GM21526 (cell line): ENCODE data around the gene FUS.
A peak's percentile ranks its signal among the peaks of the same experiment; 100 is the strongest.
"Not testable (repeated sequence)": the region's sequence is repeated elsewhere in the genome, so short reads cannot be mapped to it uniquely, and the experiment has no call there.

Source experiments
- ATAC-seq: cut with Tn5 transposase; IDR thresholded peaks from one replicate; pipeline ENCODE4 v1.9.1; 2021; ENCODE audit warnings: moderate library complexity; ENCODE audit not compliant: unreplicated experiment, low FRiP score

Gene FUS

DNA sequence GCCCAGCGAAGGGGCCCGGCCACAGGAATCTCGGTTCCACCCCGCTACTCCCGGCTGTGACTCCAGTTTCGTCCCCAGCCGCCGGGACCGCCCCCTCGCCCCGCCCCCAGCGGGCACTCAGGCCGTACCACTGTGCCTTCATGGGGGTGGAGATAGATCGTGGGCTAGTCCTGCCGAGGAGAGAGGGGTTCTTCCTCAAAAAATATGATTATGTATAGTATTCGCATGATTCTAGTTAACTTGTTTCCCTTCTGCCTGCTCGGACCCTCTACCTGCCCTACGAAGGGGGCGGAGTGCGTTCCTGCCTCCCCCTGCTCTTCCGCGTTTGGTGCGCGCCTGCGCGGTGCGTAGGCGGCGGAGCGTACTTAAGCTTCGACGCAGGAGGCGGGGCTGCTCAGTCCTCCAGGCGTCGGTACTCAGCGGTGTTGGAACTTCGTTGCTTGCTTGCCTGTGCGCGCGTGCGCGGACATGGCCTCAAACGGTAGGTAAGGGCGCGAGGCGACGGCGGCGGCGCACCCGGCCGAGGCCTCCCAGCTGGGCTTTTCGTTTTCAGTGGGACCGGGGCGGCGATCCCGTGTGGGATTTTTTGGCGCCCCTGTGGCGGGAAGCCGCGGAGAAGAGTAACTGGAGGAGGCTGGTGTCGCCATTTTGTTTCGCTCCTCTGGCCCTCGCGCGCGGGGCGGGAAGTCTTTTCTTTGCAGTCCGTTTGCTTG lies at the start of gene FUS:
Gene FUS, plus strand, starts transcription at position 393 of the 713 bp plus-strand sequence. Its CDS starts 76 bp downstream, at position 469.
- ATAC-seq, result peak; percentile 55

DNA sequence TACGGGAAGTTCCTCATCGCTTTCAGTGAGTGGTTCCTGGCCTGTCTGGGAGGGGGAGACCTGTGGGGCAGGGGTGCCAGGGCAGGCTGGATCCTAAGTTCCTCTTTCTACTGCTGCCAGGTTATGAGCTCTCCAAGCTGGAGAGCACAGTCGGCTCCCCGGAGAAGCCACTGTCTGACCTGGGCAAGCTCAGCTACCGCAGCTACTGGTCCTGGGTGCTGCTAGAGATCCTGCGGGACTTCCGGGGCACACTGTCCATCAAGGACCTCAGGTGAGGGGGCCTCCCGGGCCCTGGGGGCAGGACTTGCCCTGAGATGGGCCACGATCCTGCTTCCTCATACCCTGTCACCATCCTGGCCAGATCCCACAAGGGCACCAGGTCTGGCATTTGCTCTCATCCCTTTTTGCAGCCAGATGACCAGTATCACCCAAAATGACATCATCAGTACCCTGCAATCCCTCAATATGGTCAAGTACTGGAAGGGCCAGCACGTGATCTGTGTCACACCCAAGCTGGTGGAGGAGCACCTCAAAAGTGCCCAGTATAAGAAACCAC lies 49.5 kb upstream of the FUS start:
- ATAC-seq, result no peak

DNA sequence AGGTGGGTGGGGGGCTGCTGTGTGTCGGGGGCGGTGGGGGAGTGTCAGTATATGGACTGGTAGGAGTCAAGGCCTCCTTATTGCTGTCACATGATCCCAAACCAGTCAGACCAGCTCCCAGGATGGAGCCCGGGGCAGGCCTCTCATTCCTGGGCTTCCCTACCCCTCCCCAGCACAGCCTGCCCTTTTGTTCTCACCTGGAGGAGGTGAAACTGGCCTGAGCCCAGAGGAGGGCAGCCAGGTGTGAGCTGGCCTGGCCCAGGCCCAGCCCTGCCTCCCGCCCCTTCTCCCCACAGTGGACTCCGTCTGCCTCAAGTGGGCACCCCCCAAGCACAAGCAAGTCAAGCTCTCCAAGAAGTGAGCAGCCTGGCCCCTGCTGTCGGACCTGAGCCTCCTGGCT lies 49.0 kb upstream of the FUS start:
- no peak for ATAC-seq

DNA sequence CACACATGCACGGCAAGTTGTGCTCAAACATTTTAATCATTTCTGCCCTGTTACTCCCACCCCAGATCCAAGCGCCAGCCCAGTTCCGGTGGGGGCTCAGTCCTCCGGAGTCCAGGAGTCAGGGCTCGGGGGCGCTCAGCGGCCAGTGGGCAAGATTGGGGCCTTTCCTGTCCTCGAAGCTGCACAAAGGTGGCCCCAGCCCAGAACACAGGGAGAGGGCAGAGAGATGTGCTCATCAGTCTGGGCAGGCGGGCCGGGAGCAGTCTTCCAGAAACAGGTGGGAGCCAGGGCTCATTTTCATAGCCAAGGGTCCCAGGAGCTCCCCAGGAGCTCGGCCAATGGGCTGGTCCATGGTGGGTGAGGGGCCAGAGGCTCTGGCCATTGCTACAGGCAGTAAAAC lies 48.5 kb upstream of the FUS start:
- no peak for ATAC-seq

DNA sequence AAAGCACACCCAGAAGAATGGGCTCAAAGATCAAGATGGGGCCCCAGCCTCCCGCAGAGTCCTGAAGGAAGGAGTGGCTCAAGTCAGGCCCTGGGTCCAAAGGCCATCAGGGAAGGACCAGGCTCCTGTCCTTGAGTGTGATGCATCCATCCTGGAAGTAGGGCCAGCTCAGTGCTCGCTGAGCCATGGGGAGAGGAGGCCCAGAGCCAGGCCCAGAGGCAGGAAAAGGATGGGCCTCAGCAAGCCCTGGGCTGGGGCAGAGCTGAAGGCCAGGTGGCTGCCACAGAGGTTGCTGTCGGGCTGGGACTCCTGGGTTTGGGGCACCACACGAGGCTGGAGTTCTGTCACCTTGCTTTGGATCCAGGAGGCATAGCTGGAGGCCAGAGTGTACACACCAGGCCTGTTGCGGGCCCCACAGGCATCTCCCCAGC lies 48.1 kb upstream of the FUS start:
- no peak for ATAC-seq

DNA sequence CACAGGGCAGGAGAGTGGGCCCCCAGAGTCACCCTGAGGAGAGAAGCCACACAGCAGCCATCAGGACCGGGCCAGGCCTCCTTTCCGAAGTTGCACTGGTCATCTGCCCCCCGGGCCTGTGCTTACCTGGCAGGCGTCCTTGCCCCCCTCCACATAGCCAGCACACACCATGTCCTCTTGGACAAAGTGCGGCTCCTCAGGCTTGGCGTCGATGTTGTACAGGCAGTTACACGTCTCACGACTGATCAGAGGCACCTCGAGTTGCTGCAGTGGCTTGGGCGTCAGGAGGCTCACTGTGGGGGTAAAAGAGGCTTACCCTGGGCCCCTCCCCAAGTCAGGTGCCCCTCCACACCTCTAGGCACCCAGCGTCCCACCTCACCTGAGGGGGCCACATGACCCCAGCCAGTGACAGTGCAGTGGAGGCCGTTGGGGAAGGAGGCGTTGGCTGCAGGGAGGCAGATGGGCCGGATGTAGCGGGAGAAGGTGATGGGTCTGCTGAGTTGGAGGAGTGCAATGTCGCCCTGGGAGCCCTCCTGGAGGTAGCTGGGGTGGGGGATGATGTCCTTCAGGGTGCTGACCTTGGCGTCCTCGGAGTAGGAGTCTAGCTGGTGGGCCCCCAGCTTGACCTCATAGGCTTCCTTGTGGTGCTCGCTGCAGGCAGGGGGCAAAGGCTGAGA lies 47.5 kb upstream of the FUS start:
- ATAC-seq, result no peak

DNA sequence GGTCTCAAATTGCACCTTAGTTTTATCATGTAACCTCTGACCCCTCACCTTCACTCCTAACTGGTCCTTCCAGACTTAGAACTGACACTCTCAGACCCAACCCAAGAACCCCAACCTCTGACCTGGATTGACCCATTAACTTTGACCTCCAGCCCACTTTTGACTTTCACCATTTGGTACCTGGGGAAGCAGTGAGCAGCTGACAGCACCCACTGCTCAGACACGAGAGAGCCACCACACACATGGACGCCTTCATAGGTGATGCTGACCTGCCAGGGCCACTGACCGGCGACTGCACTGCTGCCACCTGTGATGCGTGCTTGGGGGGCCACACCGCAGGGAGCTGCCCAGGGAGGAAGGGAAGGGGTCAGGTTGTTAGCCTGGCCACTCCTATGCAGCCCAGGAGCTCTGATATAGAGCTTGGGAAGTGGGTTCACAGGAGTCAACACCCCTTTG lies 46.9 kb upstream of the FUS start:
- ATAC-seq, result no peak

DNA sequence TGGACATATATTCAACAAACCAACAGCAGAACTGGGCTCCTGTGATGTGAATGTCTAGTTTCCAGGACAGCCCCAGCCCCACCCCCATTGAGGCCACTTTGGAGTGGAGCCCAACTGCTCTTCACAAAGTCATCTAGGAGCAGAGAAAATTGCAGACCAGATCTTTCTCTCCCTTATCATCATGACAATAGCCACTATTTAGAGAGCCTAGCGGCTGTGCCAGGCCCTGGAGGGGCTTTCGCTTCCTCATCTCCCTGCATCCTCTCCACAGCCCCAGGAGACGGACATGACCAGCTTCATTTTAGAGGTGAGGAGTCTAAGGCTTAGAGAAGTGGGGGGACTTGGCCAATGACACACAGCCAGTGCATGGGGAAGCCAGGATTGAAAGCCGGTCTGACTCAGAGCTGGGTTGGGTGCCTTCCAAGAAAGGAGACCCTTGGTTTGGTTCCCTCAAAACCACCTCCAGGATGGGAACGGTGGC lies 45.8 kb upstream of the FUS start:
- ATAC-seq, result no peak

DNA sequence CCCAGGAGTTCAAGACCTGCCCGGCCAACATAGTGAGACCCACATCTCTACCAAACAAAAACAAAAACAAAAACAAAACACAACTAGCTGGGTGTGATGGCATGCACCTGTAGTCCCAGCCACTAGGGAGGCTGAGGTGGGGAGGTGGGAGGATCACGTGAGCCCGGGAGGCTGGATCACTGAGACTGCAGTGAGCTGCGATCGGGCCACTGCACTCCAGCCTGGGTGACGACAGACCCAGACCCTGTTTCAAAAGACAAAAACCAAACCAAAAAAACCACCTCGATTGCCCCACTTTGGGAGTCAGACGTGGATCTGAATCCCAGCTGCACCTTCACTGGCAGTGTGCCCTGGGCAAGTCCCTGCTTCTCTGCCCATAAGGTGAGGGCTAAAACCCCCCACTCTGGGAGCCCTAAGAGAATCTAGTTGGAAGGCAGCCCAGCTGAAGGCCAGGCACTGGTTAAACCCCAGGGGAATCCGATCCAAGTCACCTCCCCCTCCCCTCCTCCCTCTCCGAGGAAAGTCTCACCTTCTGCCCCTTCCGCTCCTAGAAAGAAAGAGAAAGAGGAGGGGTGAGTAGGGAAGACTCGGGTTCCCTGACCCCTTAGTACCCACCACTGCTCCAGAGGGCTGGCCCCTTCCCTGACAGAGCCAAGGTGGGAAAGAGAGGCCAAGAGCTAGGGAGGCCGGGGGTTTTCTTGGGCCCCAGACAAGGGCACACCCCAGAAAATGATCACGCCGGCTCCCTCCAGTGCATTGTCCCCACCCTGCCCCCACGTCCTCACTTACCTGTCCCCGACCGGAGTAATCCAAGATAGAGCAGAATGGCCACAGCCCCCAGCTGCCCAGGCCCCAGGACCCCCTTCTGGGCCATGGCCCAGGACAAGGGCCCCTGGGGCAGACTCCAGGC lies 45.1 kb upstream of the FUS start:
- no peak for ATAC-seq

DNA sequence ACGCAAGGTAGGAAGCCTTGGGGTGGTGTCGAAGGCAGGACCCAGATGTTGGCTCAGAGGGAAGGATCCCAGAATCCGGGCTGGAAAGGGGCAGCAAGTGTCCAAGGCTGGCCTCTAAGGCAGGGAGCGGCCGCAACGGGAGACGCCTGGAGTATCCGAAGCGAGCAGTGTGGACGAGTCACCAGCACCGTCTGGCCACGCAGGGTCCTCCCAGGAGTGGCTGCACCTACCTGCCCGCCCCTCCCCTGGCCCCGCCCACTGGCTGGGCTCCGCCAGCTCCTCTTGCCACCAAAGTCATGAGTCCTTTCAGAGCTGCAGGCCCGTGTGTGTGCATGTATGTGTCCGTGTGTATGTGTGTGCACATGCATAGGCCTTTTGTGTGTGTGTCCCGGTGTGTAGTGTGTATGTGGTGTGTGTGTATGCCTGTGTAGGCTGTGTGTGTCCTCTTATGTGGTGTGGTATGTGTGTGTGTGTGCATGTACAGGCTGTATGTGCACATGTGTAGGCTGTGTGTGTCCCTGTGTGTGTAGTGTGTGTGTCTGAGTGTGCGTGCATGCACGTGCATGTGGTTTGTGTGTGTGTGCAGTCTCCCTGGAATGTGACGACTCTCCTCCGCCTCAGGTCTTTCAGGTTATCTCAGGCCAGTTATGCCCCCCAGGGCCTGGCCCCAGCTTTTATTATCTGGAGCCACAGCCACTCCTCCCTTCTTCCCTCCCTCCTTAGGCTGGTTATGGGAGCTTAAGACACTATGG lies 44.2 kb upstream of the FUS start, which contains the start of gene PRSS8:
Gene PRSS8, minus strand, starts transcription at position 193 of the 752 bp plus-strand sequence. CDS start 229 bp downstream, outside the sequence.
- ATAC-seq, result no peak

DNA sequence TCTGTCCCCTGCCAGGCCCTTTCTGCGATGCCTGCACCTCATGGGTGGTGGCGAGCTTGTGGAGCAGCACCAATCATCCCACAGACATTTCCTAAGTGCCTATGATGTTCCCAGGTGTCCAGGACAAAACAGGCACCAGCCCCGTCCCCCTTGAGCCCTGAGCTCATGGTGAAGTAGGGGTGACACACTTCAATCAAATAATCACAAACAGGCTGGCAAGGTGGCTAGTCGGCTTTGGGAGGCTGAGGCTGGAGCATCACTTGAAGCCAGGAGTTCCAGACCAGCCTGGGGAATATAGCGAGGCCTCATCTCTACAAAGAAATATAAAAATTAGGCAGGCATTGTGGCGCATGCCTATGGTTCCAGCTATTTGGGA lies 43.7 kb upstream of the FUS start:
- no peak for ATAC-seq

DNA sequence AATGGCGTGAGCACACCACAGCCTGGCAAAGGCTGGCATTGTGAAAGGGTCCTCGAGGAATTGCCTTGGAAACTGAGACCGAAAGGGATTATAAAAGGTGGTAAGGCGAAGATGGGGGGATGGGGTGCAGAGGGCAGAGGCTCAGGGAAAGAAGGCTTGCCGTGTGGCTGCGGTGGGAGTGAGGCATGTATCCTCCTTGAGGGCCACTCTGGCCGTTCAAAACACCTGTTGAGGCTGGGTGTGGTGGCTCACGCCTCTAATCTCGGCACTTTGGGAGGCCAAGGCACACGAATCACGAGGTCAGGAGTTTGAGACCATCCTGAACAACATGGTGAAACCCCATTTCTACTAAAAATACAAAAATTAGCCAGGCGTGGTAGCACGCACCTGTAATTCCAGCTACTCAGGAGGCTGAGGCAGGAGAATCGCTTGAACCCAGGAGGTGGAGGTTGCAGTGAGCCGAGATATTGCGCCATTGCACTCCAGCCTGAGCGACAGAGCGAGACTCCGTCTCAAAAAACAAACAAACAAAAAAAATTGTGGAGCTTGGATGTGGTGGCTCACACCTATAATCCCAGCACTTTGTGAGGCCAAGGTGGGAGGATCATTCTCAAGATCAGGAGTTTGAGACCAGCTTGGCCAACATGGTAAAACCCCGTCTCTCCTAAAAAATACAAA lies 43.0 kb upstream of the FUS start:
- not testable (repeated sequence) for ATAC-seq

DNA sequence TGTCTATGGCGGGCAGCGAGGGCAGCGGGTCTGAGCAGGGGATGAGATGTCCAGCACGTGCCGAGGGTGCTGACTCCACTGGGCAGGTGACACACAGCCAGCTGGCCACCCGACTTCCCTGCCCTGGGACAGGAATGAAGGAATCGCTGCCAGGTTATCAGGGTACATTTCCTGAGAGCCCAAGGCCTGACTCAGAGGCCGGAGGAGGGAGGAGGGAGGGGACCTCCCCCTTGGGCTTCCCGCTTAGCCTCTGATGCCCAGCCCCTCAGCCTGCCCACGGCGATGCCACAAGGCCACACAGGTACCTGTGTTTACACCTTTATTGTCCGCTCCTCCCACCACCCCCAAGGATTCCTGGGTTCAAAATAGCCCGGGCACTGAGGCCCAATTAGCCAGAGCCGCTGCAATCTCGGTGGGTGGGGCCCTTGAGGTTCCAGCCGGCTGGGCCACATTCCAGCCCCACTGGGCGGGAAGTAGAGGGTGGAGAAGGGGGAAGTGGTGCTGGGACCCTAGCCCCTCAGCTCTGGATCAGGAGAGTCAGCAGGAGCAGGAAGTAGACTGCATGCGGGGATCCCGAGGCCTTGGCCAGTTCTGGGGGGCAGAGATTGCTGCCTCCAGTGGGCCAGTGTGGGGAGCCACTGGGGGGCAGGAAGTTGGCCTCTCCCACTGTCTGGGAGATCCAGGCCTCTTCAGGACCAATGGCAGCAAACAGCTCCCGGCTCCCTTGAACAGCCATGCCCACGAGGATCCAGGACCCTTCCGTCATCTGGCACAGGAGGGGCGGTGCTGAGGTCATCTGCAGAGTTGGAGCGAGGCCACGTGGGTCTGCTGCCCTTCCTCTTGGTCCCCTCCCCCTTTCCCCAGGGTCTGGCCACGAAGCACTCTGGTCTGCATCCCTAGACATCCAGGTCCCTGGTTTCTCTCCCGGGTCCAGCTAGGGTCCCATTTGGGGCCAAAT lies 41.0 kb upstream of the FUS start:
- ATAC-seq, result no peak

DNA sequence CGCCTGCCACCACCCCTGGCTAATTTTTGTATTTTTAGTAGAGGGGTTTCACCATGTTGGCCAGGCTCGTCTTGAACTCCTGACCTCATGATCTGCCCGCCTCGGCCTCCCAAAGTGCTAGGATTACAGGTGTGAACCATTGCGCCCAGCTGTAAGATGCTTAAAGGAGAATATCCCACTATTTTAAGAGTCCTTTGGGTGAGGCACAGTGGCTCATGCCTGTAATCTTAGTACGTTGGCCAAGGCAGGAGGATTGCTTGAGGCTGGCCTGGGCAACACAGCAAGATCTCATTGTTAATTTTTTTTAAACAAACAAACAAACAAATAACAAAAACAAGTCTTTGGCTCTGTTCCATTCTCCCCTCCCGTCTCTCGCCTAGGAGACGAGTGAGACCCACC lies 38.9 kb upstream of the FUS start:
- not testable (repeated sequence) for ATAC-seq

DNA sequence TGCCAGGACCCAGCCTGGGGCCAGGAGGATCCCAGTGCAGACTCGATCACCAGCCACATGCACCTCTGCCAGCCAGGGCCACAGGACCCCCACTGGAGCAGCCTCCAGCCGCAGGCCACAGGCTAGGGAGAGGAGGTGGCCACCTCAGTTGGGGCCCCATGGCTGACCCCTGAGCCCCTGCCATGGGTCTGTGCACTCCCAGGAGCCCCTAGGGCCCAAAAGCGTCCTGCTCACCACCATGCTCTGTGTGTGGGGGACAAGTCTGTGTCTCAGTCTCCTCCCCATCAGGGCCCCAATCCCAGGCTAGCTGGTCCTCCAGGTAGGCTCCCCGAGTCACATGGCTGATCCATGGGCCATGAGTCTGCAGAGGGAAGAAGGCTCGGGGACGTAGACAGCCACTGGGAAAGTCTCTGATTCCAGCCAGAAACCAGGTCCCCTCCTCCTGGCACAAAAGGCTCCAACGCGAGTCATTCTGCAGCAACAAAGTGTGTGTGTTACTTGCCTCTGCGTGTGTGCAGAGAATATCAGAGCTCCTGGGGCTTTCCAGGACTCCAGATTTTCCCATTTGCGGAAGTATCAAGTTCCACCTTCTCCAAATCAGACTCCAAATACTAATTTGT lies 38.3 kb upstream of the FUS start:
- peak; percentile 10 for ATAC-seq

DNA sequence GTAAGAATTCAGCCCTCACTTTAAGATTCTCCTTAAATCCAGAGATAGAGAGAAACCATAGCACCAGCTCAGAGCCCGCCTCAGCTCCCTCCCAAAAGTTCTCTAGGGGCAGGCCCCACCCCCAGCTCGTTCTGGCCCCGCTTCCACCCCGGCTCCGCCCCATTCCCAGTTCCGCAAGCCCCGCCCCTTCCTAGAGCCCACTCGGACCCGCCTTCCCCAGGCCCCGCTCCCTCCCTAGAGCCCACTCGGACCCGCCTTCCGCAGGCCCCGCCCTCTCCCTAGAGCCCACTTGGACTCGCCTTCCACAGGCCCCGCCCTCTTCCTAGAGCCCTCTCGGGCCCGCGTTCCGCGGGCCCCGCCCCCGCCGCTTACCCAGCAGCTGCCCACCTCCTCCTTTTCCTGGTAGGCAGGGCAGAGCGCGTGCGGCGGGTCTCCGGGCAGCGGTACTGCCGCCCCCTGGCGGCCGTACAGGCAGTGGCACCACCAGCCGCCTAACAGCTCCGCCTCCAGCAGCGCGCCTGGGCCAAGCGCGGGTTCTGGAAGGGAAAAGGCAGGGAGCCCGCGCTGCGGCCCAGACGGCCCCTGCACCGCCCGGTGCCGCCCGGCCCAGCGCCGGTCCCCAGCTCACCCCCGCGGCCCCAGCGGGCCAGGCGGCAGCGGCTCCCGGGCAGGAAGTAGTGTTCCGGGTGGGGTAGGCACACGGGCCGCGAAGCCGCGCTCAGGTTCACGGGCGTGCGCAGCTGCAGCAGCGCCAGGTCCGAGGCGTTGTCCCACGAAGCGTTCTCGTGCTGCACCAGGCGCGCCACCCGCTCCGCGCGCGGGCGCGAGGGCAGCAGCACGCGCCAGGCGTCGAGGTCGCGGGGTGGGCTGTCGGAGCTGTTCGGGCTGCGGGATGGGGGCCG lies 37.6 kb upstream of the FUS start:
- peak; percentile 83 for ATAC-seq
